Body of pancreas (tissue), 4 donors: ENCODE measurements around the gene VIT.

ENCODE experiments used
- POLR2A ChIP-seq, 3 donors: fragments of 450-650 bp; IDR thresholded peaks; one replicate each; pipeline ENCODE4 v1.6.1; 2016; ENCODE audit warnings: antibody characterized with exemption in 3 of 3, mild to moderate bottlenecking in 2 of 3
- TF ChIP-seq, protein P1 (sequence below), 7 experiments: fragments of 450-650 bp in 4 of 7; fragments of 200-600 bp in 3 of 7; sonication (generic) in 3 of 7; IDR thresholded peaks; one replicate each; pipeline ENCODE4 v1.5.1; 2016 to 2019; ENCODE audit warnings: antibody characterized with exemption in 7 of 7

DNA sequence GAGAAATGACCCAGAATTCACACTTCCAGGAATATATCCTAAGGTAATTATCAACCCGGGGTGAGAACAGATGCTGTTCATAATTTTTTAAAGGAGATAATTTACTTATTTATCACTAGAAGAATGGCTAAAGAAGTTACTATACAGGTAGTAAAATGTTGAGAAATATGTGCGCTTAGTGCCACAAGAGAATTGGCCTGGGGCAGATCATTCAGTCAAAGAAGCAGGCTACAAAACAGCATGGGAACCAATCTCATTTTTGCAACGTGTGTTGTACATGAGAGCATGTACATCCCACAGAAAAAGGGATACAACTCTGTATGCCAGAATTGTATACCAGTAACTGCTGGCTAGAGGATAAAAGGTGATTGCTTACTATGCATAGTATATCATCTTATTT lies 75.2 kb downstream of the VIT start:
- TF ChIP-seq, protein P1, sequence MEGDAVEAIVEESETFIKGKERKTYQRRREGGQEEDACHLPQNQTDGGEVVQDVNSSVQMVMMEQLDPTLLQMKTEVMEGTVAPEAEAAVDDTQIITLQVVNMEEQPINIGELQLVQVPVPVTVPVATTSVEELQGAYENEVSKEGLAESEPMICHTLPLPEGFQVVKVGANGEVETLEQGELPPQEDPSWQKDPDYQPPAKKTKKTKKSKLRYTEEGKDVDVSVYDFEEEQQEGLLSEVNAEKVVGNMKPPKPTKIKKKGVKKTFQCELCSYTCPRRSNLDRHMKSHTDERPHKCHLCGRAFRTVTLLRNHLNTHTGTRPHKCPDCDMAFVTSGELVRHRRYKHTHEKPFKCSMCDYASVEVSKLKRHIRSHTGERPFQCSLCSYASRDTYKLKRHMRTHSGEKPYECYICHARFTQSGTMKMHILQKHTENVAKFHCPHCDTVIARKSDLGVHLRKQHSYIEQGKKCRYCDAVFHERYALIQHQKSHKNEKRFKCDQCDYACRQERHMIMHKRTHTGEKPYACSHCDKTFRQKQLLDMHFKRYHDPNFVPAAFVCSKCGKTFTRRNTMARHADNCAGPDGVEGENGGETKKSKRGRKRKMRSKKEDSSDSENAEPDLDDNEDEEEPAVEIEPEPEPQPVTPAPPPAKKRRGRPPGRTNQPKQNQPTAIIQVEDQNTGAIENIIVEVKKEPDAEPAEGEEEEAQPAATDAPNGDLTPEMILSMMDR (IDR thresholded peaks at IDR 0.05), result no peak
- no peak for TF ChIP-seq POLR2A (IDR thresholded peaks at IDR 0.05)
